Measurements from ENCODE around the gene HSD17B11. TPM values are rescaled to one million over a fixed set of nuclear protein-coding genes. Genes with fewer than 3 reads are reported as not detected.
"Not testable (repeated sequence)": the region's sequence is repeated elsewhere in the genome, so short reads cannot be mapped to it uniquely, and the experiment has no call there.

Gene HSD17B11
- total RNA-seq, 2 experiments from 2014 or later: 18.2 to 18.7 TPM

DNA sequence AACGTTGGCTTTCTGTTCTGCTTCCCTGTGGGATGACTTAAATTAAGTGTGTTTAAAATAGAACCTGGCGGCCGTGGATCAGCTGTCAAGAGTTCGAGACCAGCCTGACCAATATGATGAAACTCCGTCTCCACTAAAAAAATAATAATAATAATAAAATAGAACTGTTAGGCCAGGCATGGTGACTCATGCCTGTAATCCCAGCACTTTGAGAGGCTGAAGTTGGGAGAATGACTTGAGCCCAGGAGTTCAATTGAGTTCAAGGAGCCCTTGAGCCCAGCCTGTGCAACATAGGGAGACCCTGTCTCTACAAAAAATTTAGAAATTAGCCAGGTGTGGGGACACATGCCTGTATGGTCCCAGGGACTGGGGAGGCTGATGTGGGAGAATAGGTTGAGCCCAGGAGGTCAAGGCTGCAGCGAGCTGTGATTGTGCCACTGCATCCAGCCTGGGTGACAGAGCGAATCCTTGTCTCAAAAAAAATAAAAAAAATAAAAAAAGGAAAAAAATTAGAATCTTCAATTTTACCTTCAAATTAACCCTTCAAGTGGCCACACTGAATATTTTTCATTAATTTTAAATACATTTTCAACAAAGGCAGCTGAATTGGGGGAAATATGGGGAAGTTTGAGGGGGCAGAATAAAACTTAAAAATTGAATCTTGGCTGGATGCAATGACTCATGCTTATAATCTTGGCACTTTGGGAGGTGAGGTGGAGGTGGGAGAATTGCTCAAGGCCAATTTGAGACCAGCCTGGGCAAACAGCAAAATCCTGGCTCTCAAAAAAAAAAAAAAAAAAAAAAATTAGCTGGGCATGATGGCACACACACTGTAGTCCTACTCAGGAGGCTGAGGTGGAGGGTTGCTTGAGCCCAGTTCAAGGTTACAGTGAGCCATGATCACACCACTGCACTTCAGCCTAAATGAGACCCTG lies 36.6 kb downstream of the HSD17B11 start:
- no peak for DNase-seq
- Mint-ChIP-seq H3K4me1 (no peaks in the 10 kb centered on the region), H3K27me3 (no peaks in the 10 kb centered on the region), H3K36me3 (peaks cover 8% of the 10 kb centered on the region), H3K27ac (no peak overlapping the region), H3K9me3 (no peaks in the 10 kb centered on the region), H3K4me3 (no peak overlapping the region)

DNA sequence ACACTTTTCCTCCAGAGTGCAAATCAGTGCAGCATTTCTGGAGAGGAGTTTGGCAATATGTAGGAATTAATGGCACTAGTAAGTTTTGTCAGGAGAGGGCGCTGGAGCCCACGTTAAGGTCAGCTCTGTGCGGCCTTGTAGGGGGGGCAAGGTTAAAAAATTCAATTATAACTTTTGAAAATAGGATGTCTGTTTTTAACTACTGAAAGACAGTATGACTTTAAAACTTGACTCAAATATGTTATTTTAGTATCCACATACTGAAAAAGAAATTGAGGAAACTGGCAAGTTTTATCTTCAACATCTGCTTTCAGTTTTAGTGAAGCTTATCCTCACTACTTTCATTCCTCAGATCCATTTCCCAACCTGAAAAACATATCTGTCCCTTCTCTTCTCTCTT lies 37.4 kb downstream of the HSD17B11 start:
- Mint-ChIP-seq H3K27me3 (no peaks in the 10 kb centered on the region), H3K36me3 (peaks cover 8% of the 10 kb centered on the region), H3K9me3 (no peaks in the 10 kb centered on the region), H3K27ac (no peak overlapping the region), H3K4me1 (no peaks in the 10 kb centered on the region), H3K4me3 (no peak overlapping the region)
- DNase-seq: no peak

- no peak overlapping the region for H3K4me3 Mint-ChIP-seq
- peak overlapping the region; percentile 29 for H3K27ac Mint-ChIP-seq
- H3K9me3 Mint-ChIP-seq: peaks cover 12% of the 10 kb centered on the region
- no peak for DNase-seq
- H3K4me1 Mint-ChIP-seq: no peaks in the 10 kb centered on the region
- H3K27me3 Mint-ChIP-seq: no peaks in the 10 kb centered on the region
- peaks cover 33% of the 10 kb centered on the region for H3K36me3 Mint-ChIP-seq
These were observed 45.8 kb downstream of the HSD17B11 start for GRCh38 chr4:87345139-87345538.

- no peak overlapping the region for H3K27ac Mint-ChIP-seq
- no peak overlapping the region for H3K4me3 Mint-ChIP-seq
- peaks cover 53% of the 10 kb centered on the region for H3K36me3 Mint-ChIP-seq
- H3K27me3 Mint-ChIP-seq: no peaks in the 10 kb centered on the region
- H3K4me1 Mint-ChIP-seq: no peaks in the 10 kb centered on the region
- no peak for DNase-seq
- H3K9me3 Mint-ChIP-seq: peaks cover 16% of the 10 kb centered on the region
These were observed 48.1 kb downstream of the HSD17B11 start for GRCh38 chr4:87342872-87343271.

GRCh38 chr4:87341954-87342635 lies 48.9 kb downstream of the HSD17B11 start:
- not testable (repeated sequence) for H3K4me3 Mint-ChIP-seq, H3K27me3 Mint-ChIP-seq, H3K4me1 Mint-ChIP-seq, H3K27ac Mint-ChIP-seq, DNase-seq
- peaks cover 16% of the 10 kb centered on the region for H3K9me3 Mint-ChIP-seq
- H3K36me3 Mint-ChIP-seq: peaks cover 61% of the 10 kb centered on the region

DNA sequence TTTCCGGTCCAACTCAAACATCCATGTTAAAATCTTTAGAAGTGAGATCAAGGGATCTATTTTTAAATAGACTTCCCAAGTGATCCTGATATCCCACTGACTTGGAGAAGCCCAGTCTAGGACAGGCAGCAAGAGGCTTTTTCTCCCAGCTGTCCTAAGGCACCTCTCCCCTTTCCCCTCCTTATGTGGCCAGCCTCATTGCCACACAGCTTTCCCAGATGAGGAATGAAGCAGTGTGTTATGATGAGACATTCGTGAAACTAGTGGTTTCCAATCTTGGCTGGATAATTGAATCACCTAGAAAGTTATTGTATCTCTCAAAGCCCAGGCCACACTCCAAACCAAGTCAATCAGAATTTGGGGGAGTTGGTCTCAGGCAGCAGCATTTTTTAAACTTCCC lies 51.5 kb downstream of the HSD17B11 start:
- Mint-ChIP-seq H3K9me3 (peaks cover 12% of the 10 kb centered on the region), H3K4me1 (no peaks in the 10 kb centered on the region), H3K36me3 (peaks cover 61% of the 10 kb centered on the region), H3K4me3 (no peak overlapping the region), H3K27me3 (no peaks in the 10 kb centered on the region), H3K27ac (no peak overlapping the region)
- no peak for DNase-seq

DNA sequence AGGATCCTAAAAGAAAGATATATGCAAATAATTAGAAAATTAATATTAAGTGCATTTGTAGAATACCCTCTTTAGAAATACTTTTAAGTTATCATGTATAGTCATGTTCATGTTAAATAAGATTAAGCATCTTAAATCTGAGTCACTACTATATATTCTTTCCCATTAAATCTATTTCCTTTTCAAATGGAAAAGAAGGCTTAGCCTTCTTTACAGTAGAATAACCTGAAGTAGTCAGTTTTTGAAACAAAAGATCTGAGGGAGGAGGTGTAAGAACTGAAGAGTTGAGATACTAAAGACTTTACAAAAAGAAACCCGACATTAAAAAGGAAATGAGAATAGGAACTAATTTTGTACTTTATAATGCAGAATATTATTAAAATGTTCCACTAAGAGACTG lies 53.6 kb downstream of the HSD17B11 start:
- no peaks in the 10 kb centered on the region for H3K27me3 Mint-ChIP-seq
- H3K36me3 Mint-ChIP-seq: peaks cover 72% of the 10 kb centered on the region
- H3K4me3 Mint-ChIP-seq: no peak overlapping the region
- H3K9me3 Mint-ChIP-seq: peaks cover 21% of the 10 kb centered on the region
- no peaks in the 10 kb centered on the region for H3K4me1 Mint-ChIP-seq
- DNase-seq: no peak
- no peak overlapping the region for H3K27ac Mint-ChIP-seq

GRCh38 chr4:87333267-87333666 lies 57.7 kb downstream of the HSD17B11 start:
- no peak for DNase-seq
- Mint-ChIP-seq H3K27ac (no peak overlapping the region), H3K9me3 (peaks cover 43% of the 10 kb centered on the region), H3K27me3 (no peaks in the 10 kb centered on the region), H3K4me1 (no peaks in the 10 kb centered on the region), H3K4me3 (no peak overlapping the region), H3K36me3 (peaks cover 48% of the 10 kb centered on the region)

DNA sequence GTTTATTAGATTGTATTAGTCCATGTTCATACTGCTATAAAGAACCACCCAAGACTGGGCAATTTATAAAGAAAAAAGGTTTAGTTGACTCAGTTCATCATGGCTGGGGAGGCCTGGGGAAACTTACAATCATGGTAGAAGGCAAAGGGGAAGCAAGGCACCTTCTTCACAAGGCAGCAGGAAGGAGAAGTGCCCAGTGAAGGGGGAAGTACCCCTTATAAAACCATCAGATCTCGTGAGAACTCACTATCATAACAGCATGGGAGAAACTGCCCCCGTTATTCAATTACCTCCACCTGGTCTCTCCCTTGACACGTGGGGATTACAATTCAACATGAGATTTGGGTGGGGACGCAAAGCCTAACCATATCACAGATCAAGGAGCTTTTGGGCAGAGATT lies 60.2 kb downstream of the HSD17B11 start:
- Mint-ChIP-seq H3K27me3 (no peaks in the 10 kb centered on the region), H3K4me1 (no peaks in the 10 kb centered on the region), H3K9me3 (peaks cover 43% of the 10 kb centered on the region), H3K36me3 (peaks cover 26% of the 10 kb centered on the region), H3K4me3 (no peak overlapping the region), H3K27ac (no peak overlapping the region)
- DNase-seq: no peak

GRCh38 chr4:87327136-87327535 lies 63.9 kb downstream of the HSD17B11 start:
- H3K27ac Mint-ChIP-seq: no peak overlapping the region
- no peaks in the 10 kb centered on the region for H3K4me1 Mint-ChIP-seq
- no peak overlapping the region for H3K4me3 Mint-ChIP-seq
- peaks cover 23% of the 10 kb centered on the region for H3K9me3 Mint-ChIP-seq
- no peaks in the 10 kb centered on the region for H3K27me3 Mint-ChIP-seq
- no peaks in the 10 kb centered on the region for H3K36me3 Mint-ChIP-seq
- no peak for DNase-seq

DNA sequence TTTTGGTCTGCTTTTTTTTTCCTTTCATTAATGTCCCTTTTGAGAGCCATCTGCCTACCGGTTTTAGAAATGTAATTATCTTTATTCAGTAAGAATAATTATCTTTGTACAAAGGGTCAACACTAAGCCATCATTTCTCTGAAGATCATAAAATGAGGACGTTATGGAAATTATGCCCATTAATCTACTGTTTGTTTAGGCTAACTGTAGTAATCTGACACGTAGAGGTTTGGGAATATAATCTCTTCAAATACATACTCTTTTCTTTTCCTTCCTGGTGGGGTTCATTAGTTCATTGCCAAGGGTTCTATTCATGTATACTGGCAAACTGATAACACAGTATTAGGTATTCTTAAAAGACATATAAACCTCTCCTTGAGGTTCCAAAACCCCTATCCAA lies 64.5 kb downstream of the HSD17B11 start:
- no peak overlapping the region for H3K4me3 Mint-ChIP-seq
- H3K4me1 Mint-ChIP-seq: no peaks in the 10 kb centered on the region
- peaks cover 16% of the 10 kb centered on the region for H3K9me3 Mint-ChIP-seq
- H3K27me3 Mint-ChIP-seq: no peaks in the 10 kb centered on the region
- H3K27ac Mint-ChIP-seq: no peak overlapping the region
- H3K36me3 Mint-ChIP-seq: no peaks in the 10 kb centered on the region
- no peak for DNase-seq

DNA sequence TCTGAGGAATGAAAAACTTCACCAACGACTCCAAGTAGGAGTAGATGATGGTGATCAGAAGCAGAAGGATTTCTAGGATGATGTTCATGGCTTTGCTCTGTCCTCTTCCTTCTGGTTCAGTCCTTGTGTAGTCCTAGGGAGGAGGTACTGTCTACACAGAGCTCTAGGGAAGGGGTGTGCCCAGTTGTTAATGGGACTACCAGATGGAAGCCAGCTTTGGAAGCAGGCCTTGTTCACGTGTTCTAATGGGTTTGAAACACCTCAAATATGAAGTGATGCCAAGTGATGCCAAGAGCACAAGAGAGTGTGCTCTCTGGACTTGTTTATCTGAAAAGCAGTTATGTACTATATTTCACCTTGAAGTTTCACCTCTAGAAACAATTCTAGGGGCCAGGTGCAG lies 68.2 kb downstream of the HSD17B11 start, which contains the start of gene HSD17B13:
TSS of gene HSD17B13 (minus strand) at position 129 of the 400 bp plus-strand sequence. CDS start at position 88, 41 bp downstream.
- no peak within 1 kb of the TSS for H3K27ac Mint-ChIP-seq
- no peaks in the 10 kb centered on the region for H3K4me1 Mint-ChIP-seq
- no peak within 1 kb of the TSS for H3K4me3 Mint-ChIP-seq
- no peak for DNase-seq
- no peaks in the 10 kb centered on the region for H3K36me3 Mint-ChIP-seq
- H3K9me3 Mint-ChIP-seq: no peaks in the 10 kb centered on the region
- no peaks in the 10 kb centered on the region for H3K27me3 Mint-ChIP-seq

DNA sequence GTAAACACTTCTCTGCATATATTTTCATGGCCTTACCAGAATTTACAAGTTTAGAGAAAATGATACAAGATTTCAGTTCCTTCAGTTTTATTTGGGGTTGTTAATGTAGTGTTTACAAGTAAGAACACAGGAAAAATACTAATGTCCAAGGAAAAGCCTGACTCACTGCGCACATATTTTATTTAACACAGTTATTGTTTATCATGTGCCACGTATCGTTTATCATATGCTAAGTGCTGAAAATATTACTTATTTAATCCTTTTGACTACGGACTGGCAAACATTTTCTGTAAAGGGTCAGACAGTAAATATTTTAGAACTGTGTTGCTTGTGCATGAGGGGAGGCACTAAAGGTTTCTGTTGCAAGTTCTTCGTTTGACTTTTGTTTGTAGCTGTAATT lies 69.1 kb downstream of the HSD17B11 start:
- no peaks in the 10 kb centered on the region for H3K4me1 Mint-ChIP-seq
- DNase-seq: no peak
- no peaks in the 10 kb centered on the region for H3K36me3 Mint-ChIP-seq
- H3K27ac Mint-ChIP-seq: no peak overlapping the region
- H3K9me3 Mint-ChIP-seq: no peaks in the 10 kb centered on the region
- no peak overlapping the region for H3K4me3 Mint-ChIP-seq
- H3K27me3 Mint-ChIP-seq: no peaks in the 10 kb centered on the region

DNA sequence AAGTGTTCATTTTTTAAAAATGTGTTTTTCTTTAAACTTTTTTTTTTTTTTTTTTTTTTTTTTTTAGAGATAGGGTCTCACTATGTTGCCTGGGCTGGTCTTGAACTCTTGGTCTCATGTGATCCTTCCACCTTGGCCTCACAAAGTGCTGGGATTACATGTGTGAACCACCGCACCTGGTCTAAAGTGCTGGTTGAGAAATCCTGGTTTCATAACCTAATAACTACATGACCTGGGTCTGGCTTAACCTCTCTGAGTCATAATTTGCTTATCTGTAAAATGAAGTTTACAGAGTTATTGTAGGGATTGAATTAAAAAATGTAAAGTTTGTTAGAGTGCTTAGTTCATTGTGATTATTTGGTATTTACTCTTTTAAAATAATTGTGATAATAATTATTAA lies 73.5 kb downstream of the HSD17B11 start:
- H3K27me3 Mint-ChIP-seq: no peaks in the 10 kb centered on the region
- no peak overlapping the region for H3K4me3 Mint-ChIP-seq
- H3K9me3 Mint-ChIP-seq: no peaks in the 10 kb centered on the region
- H3K27ac Mint-ChIP-seq: no peak overlapping the region
- H3K36me3 Mint-ChIP-seq: no peaks in the 10 kb centered on the region
- H3K4me1 Mint-ChIP-seq: peaks cover 3% of the 10 kb centered on the region
- DNase-seq: no peak

DNA sequence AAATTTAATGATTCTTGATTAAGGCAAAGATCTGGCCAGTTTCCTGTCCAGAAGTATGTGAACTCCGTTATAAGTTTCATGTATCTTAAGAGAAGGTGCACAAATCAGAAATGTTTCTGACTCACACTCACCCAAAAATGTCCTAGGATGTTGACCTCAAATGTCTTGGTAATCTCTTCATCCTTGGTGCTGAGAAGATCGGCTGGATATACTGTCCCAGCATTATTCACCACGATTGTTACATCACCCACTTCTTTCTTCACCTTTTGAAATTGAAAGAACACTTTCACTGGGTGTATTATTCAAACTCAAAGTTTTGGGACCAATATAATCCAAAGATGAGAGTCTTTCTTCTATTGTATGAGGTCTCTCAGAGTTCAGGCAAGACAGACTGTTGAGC lies 74.0 kb downstream of the HSD17B11 start:
- no peak overlapping the region for H3K27ac Mint-ChIP-seq
- no peaks in the 10 kb centered on the region for H3K36me3 Mint-ChIP-seq
- no peaks in the 10 kb centered on the region for H3K9me3 Mint-ChIP-seq
- no peak overlapping the region for H3K4me3 Mint-ChIP-seq
- no peaks in the 10 kb centered on the region for H3K27me3 Mint-ChIP-seq
- no peak for DNase-seq
- H3K4me1 Mint-ChIP-seq: peaks cover 3% of the 10 kb centered on the region

Measured in activated naive CD8-positive, alpha-beta T cell treated with anti-CD3 and anti-CD28 coated beads for 36 hours (primary cell).